Fibroblast of mammary gland (primary cell): ENCODE results near the gene SND1.
A peak's percentile ranks its signal among the peaks of the same experiment; 100 is the strongest.

Experiments
- DNase-seq: peaks from one replicate; pipeline ENCODE4 v3.0.0-alpha.2; 2010; ENCODE audit warnings: low read depth
- H3K4me3 ChIP-seq: 2 replicates; pipeline ENCODE4 v1.5.1; 2011; ENCODE audit warnings: low read depth, mild to moderate bottlenecking, low read length, moderate library complexity; ENCODE audit not compliant: control insufficient read depth
- TF ChIP-seq, protein P1 (sequence below): conservative IDR thresholded peaks from 2 replicates; pipeline ENCODE4 v1.5.1; 2011; ENCODE audit warnings: low read depth, low read length, inconsistent platforms; ENCODE audit not compliant: control insufficient read depth, insufficient read depth

Gene SND1

DNA sequence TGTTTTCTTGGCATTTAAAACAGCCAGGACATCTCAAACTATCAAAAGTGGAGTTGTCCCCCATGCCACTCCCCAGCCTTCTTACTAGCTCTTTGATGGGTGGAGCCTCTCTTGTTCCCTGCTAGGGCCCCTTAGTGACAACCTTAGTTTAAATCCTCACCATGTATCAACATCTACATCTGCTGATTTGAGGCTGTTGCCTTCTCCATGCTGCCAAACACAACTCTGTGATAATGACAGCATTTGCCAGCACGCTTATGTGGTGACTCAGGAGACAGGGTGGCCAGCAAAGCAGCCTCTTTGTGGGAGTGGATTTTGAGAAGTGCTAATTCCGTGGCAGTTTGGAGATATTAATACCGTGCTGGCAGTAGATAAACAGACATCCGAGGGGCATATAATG, 233.8 kb downstream of the SND1 start:
- no peak overlapping the region for H3K4me3 ChIP-seq
- TF ChIP-seq, protein P1, sequence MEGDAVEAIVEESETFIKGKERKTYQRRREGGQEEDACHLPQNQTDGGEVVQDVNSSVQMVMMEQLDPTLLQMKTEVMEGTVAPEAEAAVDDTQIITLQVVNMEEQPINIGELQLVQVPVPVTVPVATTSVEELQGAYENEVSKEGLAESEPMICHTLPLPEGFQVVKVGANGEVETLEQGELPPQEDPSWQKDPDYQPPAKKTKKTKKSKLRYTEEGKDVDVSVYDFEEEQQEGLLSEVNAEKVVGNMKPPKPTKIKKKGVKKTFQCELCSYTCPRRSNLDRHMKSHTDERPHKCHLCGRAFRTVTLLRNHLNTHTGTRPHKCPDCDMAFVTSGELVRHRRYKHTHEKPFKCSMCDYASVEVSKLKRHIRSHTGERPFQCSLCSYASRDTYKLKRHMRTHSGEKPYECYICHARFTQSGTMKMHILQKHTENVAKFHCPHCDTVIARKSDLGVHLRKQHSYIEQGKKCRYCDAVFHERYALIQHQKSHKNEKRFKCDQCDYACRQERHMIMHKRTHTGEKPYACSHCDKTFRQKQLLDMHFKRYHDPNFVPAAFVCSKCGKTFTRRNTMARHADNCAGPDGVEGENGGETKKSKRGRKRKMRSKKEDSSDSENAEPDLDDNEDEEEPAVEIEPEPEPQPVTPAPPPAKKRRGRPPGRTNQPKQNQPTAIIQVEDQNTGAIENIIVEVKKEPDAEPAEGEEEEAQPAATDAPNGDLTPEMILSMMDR: no peak
- peak; percentile 72 for DNase-seq

DNA sequence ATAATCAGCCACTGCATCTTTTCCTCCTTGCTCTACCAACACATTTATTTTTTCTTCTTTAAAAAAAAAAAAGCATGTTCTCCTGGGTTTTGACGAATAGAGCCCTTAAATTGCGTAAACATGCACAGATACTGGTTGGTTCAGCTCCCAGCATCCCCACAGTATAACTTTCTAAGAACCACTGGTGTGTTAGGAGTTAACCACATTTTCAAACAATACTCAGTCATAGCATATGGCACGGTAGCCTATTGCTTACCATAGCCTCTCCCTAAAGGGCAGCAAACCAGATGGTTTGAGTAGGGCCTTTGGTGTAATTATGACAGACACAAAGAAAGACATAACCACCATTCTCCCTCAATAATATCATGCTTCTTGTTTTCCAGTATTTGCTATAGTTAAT, 234.3 kb downstream of the SND1 start:
- TF ChIP-seq, protein P1: no peak
- peak; percentile 41 for DNase-seq
- no peak overlapping the region for H3K4me3 ChIP-seq

DNA sequence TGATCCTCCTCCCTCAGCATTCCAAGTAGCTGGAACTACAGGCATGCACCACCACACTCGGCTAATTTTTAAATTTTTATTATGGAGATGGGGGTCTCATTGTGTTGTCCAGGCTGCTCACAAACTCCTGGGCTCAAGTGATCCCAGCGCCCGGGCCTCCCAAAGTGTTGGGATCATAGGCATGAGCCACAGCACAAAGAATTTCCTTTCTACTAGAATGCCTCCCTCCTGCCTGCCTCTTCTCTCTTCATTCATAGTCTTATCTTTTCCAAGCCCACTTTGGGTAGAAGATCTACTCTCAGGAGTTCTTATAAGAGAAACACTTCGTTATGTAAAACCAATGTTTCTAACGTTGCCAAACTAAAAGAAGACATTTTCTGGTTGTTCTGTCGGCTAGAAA, 235.1 kb downstream of the SND1 start:
- H3K4me3 ChIP-seq: no peak overlapping the region
- DNase-seq: no peak
- TF ChIP-seq, protein P1: no peak

DNA sequence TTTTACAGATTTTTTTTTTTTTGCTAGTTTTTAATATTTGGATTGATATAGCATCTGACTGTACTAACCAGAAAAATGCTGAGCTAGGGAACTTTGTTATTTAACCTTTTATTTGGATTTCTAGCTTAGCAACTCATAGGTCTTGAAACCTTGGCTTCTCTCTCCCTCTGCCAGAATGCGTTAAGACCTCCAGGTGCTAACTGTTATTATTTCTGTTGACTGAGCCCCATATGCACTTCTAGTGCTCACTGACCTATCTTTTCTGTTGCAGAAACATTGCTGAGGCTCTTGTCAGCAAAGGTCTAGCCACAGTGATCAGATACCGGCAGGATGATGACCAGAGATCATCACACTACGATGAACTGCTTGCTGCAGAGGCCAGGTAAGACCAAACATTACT, 235.6 kb downstream of the SND1 start:
- TF ChIP-seq, protein P1: no peak
- DNase-seq: no peak
- H3K4me3 ChIP-seq: no peak overlapping the region

DNA sequence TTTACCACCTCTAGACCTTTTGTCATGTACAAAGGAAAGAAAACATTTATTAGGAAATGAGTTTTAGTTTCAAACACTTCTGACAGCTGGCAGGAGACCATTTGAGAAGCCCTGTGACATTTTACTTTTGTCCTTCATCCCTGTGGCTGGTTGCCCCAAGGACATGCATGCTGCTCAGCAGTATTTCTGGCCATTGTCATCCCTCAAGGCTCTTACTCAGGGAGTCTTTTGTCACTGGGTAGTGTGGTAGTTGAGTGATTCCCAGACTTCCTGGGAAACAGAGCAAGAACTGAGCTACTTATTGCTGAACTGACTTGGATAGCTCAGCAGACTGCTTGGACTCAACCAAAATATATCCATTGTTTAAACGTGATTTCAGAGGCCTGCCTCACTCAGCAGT, 236.4 kb downstream of the SND1 start:
- H3K4me3 ChIP-seq: no peak overlapping the region
- TF ChIP-seq, protein P1: no peak
- no peak for DNase-seq

DNA sequence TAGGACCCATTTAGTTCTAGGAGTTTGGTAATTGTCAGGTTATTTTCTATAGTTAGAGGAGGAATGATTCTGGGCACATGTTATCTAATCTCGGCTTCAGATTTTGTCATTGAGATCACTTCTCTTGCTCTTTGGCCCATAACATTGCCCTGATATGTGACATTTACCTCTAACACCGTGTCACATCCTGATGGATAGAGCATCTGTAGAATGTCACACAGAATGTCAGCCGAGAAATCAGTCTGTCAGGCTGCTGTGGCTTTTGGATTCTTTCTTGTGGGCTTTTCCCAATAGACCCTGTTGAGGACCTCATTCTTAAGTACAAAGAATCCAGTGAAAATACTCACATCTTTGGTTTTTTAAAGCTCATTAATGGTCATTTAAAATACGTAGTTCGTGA, 236.8 kb downstream of the SND1 start:
- TF ChIP-seq, protein P1: no peak
- DNase-seq: no peak
- no peak overlapping the region for H3K4me3 ChIP-seq

DNA sequence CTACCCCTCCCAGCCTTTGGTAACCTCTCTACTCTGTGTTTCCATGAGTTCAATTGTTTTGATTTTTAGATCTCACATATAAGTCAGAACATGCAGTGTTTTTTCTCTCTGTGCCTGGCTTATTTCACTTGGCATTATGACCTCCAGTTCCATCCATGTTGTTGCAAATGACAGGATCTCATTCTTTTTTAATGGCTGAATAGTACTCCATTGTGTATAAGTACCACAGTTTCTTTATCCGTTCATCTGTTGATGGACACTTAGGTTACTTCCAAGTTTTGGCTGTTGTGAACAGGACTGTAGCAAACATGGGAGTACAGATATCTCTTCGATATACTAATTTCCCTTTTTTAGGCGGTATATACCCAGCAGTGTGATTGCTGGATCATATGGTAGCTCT, 237.7 kb downstream of the SND1 start:
- DNase-seq: no peak
- no peak overlapping the region for H3K4me3 ChIP-seq
- TF ChIP-seq, protein P1: no peak
